T-helper 2 cell treated with Interferon-gamma antibody and Interleukin-4, amounts not matched to agents 100 ng/mL and 5 ng/mL, for 36 hours (primary cell): ENCODE measurements around the gene TMEM134. TPM values are rescaled to one million over a fixed set of nuclear protein-coding genes. Genes with fewer than 3 reads are reported as not detected.

Source experiments
- intact Hi-C: fragments of 100-400 bp; cut with micrococcal nuclease; formaldehyde crosslinking; loops from one replicate; pipeline ENCODE4 v1.15.1; 2023
- total RNA-seq: library from RNA; stranded (reverse); gene quantifications from 2 replicates; pipeline ENCODE4 v1.2.3, GENCODE V29; 2022

Gene TMEM134
- total RNA-seq, 1 donor from 2014 or later: 40.4 TPM

- intact Hi-C loops: loop anchor here (10.0 kb wide), 1 partner anchor 387 kb away; the partner anchor contains the start of gene KDM2A
These were observed 32.8 kb upstream of the TMEM134 start for GRCh38 chr11:67501854-67502253.

- intact Hi-C loops: loop anchor here (10.0 kb wide), 1 partner anchor 386 kb away; the partner anchor contains the start of gene KDM2A
These were observed 32.0 kb upstream of the TMEM134 start for GRCh38 chr11:67500831-67501715.

- intact Hi-C loops: loop anchor here (10.0 kb wide), 1 partner anchor 386 kb away; the partner anchor contains the start of gene KDM2A
These were observed 31.4 kb upstream of the TMEM134 start for GRCh38 chr11:67500484-67500821.

- intact Hi-C loops: loop anchor here (10.0 kb wide), 1 partner anchor 385 kb away; the partner anchor contains the start of gene KDM2A
These were observed 30.9 kb upstream of the TMEM134 start for GRCh38 chr11:67499808-67500483.

GRCh38 chr11:67498544-67498972, 29.5 kb upstream of the TMEM134 start:
- intact Hi-C loops: no loop called here

- intact Hi-C loops: no loop called here
These were observed 28.7 kb upstream of the TMEM134 start for GRCh38 chr11:67497656-67498291.

- intact Hi-C loops: no loop called here
These were observed 27.1 kb upstream of the TMEM134 start for GRCh38 chr11:67496113-67496512.

- intact Hi-C loops: no loop called here
These were observed 26.4 kb upstream of the TMEM134 start for GRCh38 chr11:67495234-67496005.

- intact Hi-C loops: no loop called here
These were observed 25.6 kb upstream of the TMEM134 start for GRCh38 chr11:67494371-67495233.

GRCh38 chr11:67493548-67494370, 24.7 kb upstream of the TMEM134 start:
- intact Hi-C loops: no loop called here

GRCh38 chr11:67492801-67493547, 23.9 kb upstream of the TMEM134 start:
- intact Hi-C loops: no loop called here

- intact Hi-C loops: no loop called here
These were observed 23.1 kb upstream of the TMEM134 start for GRCh38 chr11:67492069-67492727.

GRCh38 chr11:67491276-67492068, 22.4 kb upstream of the TMEM134 start:
- intact Hi-C loops: no loop called here

- intact Hi-C loops: no loop called here
These were observed 21.6 kb upstream of the TMEM134 start for GRCh38 chr11:67490727-67491065.

GRCh38 chr11:67489885-67490726, 21.1 kb upstream of the TMEM134 start:
- intact Hi-C loops: no loop called here

GRCh38 chr11:67489203-67489884, 20.3 kb upstream of the TMEM134 start:
- intact Hi-C loops: no loop called here
